Measurements from ENCODE around the gene ATXN1L.
"Not testable (repeated sequence)": the region's sequence is repeated elsewhere in the genome, so short reads cannot be mapped to it uniquely, and the experiment has no call there.

The ATXN1L gene, protein sequence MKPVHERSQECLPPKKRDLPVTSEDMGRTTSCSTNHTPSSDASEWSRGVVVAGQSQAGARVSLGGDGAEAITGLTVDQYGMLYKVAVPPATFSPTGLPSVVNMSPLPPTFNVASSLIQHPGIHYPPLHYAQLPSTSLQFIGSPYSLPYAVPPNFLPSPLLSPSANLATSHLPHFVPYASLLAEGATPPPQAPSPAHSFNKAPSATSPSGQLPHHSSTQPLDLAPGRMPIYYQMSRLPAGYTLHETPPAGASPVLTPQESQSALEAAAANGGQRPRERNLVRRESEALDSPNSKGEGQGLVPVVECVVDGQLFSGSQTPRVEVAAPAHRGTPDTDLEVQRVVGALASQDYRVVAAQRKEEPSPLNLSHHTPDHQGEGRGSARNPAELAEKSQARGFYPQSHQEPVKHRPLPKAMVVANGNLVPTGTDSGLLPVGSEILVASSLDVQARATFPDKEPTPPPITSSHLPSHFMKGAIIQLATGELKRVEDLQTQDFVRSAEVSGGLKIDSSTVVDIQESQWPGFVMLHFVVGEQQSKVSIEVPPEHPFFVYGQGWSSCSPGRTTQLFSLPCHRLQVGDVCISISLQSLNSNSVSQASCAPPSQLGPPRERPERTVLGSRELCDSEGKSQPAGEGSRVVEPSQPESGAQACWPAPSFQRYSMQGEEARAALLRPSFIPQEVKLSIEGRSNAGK

DNA sequence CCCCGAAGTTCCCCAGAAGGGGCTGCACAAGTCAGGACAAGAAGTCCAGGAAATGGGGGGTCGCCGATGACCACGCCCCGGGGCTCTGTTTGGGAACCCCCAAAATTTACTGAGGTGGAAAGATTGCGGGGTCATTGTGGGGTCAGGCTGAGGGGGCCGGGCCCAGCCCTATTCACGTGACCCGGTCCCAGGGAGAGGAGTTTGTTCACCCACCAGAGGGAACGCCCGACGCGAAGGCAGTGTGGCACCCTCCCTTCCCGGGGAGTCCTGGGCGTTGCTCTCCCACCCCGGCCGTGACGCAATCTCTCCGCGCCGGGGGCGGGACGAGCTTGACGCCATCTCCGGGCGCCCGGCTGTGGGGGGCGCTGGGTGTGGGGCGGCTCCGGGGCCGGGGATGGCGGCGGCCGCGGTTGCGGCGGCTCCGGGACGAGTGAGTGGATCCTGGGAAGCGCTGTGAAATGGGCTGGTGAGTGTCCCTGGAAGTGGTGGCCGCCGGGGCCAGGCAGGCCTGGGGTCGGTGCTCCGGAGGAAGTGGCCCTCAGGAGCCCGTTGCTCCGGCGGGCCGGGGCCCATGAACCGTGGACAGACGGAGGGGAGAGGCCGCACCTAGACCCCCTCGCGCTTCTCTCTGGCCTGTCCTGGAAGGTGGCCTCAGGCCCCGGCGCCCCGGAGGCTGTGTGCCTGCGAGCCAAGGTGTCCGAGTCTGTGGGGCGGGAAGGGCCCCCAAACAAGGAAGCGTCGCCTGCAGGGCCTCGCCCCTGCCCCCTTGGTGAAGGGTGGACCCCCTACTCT, at the start of gene ATXN1L:
Gene ATXN1L, plus strand, starts transcription at position 338 of the 792 bp plus-strand sequence. CDS start 3,765 bp downstream, outside the sequence.
- TF ChIP-seq, protein P1, sequence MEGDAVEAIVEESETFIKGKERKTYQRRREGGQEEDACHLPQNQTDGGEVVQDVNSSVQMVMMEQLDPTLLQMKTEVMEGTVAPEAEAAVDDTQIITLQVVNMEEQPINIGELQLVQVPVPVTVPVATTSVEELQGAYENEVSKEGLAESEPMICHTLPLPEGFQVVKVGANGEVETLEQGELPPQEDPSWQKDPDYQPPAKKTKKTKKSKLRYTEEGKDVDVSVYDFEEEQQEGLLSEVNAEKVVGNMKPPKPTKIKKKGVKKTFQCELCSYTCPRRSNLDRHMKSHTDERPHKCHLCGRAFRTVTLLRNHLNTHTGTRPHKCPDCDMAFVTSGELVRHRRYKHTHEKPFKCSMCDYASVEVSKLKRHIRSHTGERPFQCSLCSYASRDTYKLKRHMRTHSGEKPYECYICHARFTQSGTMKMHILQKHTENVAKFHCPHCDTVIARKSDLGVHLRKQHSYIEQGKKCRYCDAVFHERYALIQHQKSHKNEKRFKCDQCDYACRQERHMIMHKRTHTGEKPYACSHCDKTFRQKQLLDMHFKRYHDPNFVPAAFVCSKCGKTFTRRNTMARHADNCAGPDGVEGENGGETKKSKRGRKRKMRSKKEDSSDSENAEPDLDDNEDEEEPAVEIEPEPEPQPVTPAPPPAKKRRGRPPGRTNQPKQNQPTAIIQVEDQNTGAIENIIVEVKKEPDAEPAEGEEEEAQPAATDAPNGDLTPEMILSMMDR (IDR thresholded peaks at IDR 0.05; ENCODE audit: control extremely low read depth, extremely low read depth, low read depth, missing control alignments), result no peak
- peak; percentile 97 for DNase-seq (ENCODE audit: extremely low spot score)
- ChIA-PET CTCF (interaction anchor here (0.8 to 5.4 kb wide), 2 partner anchors 15 to 37 kb away, joined by 3 to 22 read pairs; partner anchors contain the start of gene ZNF821), POLR2A (interaction anchor here (0.9 to 1.0 kb wide), 2 partner anchors 29 to 38 kb away, joined by 3 to 4 read pairs; no protein-coding TSS in a partner anchor)

DNA sequence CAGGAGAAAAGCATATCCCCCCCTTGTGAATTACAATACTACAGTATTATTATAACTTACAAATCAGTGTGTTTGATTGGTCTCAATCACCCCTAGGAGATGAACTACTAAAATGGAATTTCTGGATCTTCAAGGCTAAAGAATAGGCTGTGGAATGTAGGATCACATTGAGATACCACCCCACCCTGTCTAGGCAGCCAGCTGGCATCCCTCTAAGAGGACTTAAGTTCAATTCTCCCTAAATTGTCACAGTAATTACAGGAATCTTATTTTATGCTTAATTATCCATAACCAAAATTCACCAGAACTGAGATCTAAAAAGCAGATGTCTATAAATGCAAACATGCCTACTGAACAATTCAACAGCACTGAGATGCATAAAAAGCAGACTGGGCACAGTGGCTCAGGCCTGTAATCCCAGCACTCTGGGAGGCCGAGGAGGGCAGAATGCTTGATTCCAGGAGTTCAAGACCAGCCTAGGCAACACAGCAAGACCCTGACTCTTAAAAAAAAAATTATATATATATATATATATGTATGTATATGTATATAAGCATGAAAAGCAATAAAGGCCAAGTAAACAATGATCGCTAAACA, 49.2 kb upstream of the ATXN1L start:
- ChIA-PET CTCF (interaction anchor here (1.9 kb wide), 1 partner anchor 86 kb away, joined by 8 read pairs; no protein-coding TSS in a partner anchor), POLR2A (no interaction called here)
- DNase-seq (ENCODE audit: extremely low spot score), result no peak
- TF ChIP-seq, protein P1 (IDR thresholded peaks at IDR 0.05; ENCODE audit: control extremely low read depth, extremely low read depth, low read depth, missing control alignments), result no peak

DNA sequence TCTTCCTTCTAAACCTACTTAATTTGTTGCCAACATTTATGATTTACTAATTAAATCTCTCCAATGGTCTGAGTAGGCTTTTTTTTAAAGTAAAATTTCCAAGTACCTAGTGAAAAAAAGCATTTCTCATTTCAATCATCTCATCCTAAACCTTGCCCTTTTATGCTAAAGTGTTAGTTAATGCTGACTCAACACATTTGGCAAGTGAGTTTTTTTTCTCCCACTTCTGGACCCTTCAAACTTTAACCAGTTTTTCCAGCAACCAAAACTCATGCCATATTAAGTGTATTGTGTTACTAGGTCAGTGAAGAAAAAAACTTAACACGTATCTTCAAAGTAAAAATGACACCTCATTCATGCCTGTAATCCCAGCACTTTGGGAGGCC, 42.5 kb upstream of the ATXN1L start:
- no peak for DNase-seq (ENCODE audit: extremely low spot score)
- ChIA-PET POLR2A (no interaction called here), CTCF (no interaction called here)
- TF ChIP-seq, protein P1 (IDR thresholded peaks at IDR 0.05; ENCODE audit: control extremely low read depth, extremely low read depth, low read depth, missing control alignments), result no peak

DNA sequence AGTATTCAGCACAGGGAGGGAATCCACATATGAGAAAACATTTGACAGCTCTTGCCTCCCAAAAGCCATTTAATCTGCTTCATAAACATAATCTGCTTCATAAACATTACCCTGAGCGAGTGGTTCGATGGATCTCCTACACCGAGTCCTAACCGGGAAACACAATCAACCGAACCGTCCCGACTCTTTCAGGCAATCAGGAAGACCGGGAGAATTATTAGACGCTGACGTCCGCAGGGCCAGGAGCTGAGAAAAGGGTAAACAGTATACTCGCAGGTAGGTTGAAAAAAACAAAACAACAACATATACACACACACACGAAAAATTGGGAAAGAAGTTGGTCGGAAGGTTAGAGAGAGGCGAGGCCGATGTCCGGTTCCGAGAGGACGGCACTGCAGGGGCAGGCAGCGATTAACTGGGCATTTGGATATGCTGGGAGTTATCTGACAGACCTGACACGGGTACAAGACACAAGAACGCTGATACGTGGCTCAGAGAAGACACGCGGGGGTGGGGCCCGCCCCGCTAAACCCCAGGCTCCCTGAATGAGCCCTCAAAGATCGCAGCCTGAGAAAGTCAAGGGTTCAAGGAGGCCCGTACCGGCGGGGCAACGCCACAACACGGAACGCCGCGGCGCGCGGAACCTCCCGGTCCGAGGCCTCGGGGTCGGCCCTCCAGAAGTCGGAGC, 37.7 kb upstream of the ATXN1L start:
- TF ChIP-seq, protein P1 (IDR thresholded peaks at IDR 0.05; ENCODE audit: control extremely low read depth, extremely low read depth, low read depth, missing control alignments), result no peak
- CTCF ChIA-PET, result interaction anchor here (1.2 to 2.3 kb wide), 4 partner anchors 19 to 75 kb away, joined by 3 to 12 read pairs (median 4); partner anchors contain the start of gene ZNF821
- POLR2A ChIA-PET, result interaction anchor here (0.6 to 2.0 kb wide), 8 partner anchors 10 to 111 kb away, joined by 3 to 7 read pairs (median 3); partner anchors contain the start of gene ATXN1L
- DNase-seq (ENCODE audit: extremely low spot score), result peak; percentile 59

DNA sequence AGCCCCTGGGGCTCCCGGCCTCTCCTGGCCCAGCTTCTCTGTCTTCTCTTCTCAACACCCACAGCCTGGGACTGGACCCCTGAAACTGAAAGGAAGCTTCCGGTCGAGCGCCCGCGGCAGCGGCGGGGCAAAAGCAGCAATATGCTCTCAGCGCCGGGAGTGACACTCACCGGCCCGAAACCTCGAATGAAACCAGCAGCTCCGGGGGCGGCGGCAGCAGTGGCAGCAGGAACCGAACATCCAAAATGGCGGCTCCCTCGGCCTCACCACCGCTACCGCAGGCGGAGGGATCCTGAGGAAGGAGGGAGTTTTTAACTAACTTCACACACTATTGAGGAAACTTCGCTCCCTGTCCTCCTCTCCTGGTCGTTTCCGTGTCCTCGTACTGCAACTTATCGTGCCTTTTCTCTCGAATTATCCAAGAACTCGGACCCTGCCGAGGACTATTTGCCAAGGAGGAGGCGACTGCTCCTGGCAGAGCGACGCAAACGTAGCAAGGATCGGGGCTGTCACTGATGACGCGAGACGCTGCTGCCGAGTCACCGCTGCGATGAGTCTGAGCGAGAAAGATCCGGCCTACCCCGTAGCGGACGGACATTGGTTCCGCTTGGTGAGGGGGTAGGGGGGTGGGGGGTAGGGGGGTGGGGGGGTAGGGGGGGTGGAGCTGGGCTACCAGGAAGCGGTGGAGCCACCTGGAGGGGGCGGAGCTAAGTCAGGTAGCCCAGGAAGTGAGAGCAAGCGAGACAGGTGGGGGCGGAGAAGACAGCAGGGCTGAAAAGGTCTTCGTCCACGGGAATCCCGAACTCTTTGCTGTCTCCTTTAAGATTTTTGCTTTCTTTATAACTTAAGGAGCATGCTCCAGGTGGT, 37.0 kb upstream of the ATXN1L start, which contains the start of gene AP1G1:
Gene AP1G1, minus strand, starts transcription at position 242 of the 867 bp plus-strand sequence. CDS start 19,355 bp downstream, outside the sequence.
- POLR2A ChIA-PET, result interaction anchor here (0.6 to 2.0 kb wide), 10 partner anchors 9 to 130 kb away, joined by 3 to 7 read pairs (median 3); no protein-coding TSS in a partner anchor
- peak; percentile 94 for DNase-seq (ENCODE audit: extremely low spot score)
- TF ChIP-seq, protein P1 (IDR thresholded peaks at IDR 0.05; ENCODE audit: control extremely low read depth, extremely low read depth, low read depth, missing control alignments), result no peak
- CTCF ChIA-PET, result interaction anchor here (1.1 to 2.3 kb wide), 5 partner anchors 19 to 121 kb away, joined by 3 to 12 read pairs (median 3); partner anchors contain the start of gene ZNF821

DNA sequence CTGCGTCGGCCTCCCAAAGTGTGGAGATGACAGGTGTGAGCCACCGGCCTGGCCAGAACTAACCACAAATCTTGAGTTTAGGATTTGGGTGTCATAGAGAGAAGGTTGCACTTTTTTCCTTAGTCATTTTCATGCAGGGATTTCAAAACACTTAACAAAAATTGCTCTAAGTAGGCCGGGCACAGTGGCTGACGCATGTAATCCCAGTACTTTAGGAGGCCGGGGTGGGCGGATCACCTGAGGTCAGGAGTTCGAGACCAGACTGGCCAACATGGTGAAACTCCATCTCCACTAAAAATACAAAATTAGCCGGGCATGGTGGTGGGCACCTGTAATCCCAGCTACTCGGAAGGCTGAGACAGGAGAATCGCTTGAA, 35.6 kb upstream of the ATXN1L start:
- CTCF ChIA-PET; DNase-seq (ENCODE audit: extremely low spot score): not testable (repeated sequence)
- POLR2A ChIA-PET, result interaction anchor here (0.7 kb wide), 1 partner anchor 17 kb away, joined by 3 read pairs; no protein-coding TSS in a partner anchor
